AG09309 (cell line): ENCODE measurements around the gene ZBTB39.

Experiments used
- DNase-seq: peaks from one replicate; pipeline ENCODE4 v3.0.0-alpha.2; 2010; ENCODE audit warnings: low read depth
- H3K4me3 ChIP-seq: 2 replicates; pipeline ENCODE4 v1.5.1; 2011; ENCODE audit warnings: mild to moderate bottlenecking, low read depth, low read length, moderate library complexity; ENCODE audit not compliant: control insufficient read depth
- TF ChIP-seq, protein P1 (sequence below): IDR thresholded peaks from 2 replicates; pipeline ENCODE4 v1.5.1; 2011; ENCODE audit warnings: mild to moderate bottlenecking, low read depth, low read length, inconsistent platforms; ENCODE audit not compliant: insufficient read depth, control insufficient read depth; ENCODE audit errors: missing control alignments

ZBTB39 gene

DNA sequence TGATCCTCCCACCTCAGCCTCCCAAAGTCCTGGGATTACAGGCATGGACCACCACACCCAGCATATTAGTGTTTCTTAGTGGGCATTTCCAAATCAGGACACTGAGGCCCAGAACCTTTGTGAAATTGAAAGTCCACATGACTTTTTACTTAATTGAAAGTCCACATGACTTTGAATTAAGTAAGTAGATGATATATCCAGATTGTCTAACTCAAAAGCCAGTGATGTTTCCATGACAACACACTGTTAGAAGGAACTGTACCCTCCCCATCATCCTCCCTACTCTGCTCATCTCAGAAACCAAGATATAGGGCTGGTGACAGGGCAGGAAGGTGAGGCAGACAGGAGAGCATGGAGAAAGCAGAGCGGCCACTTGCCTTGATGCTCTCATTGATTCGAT, 36.3 kb upstream of the ZBTB39 start:
- DNase-seq, result no peak
- TF ChIP-seq, protein P1, sequence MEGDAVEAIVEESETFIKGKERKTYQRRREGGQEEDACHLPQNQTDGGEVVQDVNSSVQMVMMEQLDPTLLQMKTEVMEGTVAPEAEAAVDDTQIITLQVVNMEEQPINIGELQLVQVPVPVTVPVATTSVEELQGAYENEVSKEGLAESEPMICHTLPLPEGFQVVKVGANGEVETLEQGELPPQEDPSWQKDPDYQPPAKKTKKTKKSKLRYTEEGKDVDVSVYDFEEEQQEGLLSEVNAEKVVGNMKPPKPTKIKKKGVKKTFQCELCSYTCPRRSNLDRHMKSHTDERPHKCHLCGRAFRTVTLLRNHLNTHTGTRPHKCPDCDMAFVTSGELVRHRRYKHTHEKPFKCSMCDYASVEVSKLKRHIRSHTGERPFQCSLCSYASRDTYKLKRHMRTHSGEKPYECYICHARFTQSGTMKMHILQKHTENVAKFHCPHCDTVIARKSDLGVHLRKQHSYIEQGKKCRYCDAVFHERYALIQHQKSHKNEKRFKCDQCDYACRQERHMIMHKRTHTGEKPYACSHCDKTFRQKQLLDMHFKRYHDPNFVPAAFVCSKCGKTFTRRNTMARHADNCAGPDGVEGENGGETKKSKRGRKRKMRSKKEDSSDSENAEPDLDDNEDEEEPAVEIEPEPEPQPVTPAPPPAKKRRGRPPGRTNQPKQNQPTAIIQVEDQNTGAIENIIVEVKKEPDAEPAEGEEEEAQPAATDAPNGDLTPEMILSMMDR, result no peak
- no peak overlapping the region for H3K4me3 ChIP-seq

DNA sequence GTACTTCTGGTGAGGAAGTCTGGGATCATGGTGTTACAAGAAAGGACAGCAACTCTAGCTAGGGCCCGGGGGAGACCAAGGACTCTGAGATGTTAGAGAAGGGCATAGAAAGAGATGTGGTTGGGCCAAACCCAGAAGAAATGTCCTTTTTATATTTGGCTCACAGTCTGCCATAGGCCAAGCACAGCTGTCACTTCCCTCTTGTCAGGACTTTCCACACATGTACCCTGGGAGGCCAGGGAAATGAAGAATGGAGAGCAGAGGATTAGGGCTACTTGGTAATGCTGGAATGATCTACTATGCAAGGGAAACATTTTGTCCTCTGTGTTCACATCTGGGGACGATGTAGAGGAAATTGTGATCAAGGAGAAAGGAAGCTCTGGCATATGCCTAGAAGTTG, 34.4 kb upstream of the ZBTB39 start:
- DNase-seq, result no peak
- no peak overlapping the region for H3K4me3 ChIP-seq
- TF ChIP-seq, protein P1, result no peak

DNA sequence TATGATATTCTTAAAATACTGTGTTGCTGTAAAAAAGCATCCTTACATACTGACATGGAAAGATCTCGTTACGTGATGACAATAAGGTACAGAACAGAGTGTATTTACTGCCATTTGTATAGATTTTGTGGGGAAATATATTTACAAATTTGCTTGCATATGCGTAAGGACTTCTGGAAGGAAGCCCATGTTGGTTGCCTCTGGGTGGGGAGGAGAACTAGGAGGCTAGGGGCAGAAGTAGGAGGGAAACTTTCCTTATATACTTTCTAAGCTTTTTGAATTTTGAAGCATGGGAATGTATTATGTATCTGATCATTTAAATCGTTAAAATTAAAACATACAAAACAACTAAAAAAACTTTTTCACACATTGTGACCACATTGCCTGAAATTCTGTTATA, 33.9 kb upstream of the ZBTB39 start:
- DNase-seq, result no peak
- H3K4me3 ChIP-seq, result no peak overlapping the region
- TF ChIP-seq, protein P1, result no peak

DNA sequence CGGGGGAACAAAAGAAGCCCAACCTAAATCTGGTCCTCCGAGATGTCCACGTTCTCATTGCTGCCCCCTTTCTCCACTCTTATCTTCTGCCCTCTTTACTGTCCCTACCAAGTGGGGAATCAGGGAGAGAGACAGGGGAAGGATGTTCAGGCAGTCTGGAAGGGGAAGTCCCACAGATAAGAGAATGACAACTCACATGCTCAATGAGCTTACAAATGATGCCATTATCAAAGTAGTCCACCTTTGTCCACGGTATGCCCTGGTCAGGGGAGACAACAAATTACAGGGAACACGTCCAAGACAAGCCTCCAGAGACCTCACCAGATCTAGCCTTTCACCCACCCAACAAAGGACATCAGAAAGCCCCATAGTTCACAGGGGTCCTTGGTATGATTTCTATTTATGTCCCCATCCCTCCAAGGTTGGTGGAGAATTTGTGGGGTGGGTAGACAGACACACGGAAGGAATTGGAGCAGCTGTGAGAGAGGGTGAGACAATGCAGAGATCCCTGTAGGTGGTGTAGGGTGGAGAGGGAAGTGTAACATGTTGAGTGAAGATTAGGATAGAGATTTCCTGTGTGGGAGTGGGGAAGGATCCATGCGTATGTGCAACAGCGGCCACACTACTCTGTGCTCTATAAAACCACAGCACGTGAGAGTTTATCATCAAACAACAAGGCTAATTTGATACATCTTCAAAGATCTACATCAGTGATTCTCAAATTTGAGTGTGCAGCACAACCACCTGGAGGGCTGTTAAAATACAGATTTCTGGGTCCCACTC, 32.9 kb upstream of the ZBTB39 start:
- no peak for DNase-seq
- no peak overlapping the region for H3K4me3 ChIP-seq
- TF ChIP-seq, protein P1, result no peak

DNA sequence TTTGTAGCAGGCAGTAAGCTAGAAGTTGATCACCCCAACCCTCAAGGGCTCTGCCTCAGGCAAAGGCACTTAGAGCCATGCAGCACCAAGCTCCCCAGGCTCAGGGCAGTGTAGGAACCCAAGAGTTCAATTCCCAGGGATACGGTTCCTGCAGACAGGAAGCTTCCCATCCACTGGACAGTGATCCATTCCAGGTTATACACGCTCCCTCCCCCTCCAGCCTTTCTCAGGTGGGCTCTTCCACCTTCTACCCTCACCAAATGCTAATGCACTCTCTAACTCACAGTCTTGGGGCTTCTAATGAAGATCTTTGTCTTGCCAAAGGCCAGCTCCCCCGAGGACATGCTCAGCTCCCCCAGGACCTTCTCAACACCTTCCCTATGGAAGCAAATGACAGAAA, 30.9 kb upstream of the ZBTB39 start:
- no peak overlapping the region for H3K4me3 ChIP-seq
- no peak for DNase-seq
- TF ChIP-seq, protein P1, result no peak

DNA sequence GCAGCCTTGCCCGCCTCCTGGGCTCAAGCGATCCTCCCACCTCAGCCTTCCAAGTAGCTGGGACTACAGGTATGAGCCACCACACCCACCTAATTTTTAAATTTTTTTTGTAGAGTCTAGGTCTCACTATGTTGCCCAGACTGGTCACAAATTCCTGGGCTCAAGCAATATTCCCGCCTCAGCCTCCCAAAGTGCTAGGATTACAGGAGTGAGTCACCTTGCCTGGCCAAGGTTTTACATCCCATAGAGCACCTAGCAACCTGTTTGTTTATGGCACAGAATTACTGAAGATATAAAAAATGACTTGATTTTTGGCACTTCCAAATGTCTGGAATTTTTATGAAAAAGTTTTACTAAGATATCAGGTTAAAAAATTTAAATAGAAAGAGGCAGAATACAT, 27.1 kb upstream of the ZBTB39 start:
- DNase-seq, result no peak
- no peak overlapping the region for H3K4me3 ChIP-seq
- TF ChIP-seq, protein P1, result no peak
